ENCODE measurements around the gene MAP3K8. TPM values are rescaled to one million over a fixed set of nuclear protein-coding genes. Genes with fewer than 3 reads are reported as not detected.

Gene MAP3K8
- total RNA-seq: 10 to 100 TPM; 27.7 to 28.3 TPM

- peaks cover 48% of the 10 kb centered on the region for H3K4me1 Mint-ChIP-seq
- H3K27ac Mint-ChIP-seq: peak within 1 kb of the TSS; percentile 87
- H3K36me3 Mint-ChIP-seq: peaks cover 26% of the 10 kb centered on the region
- no peaks in the 10 kb centered on the region for H3K9me3 Mint-ChIP-seq
- POLR2A ChIA-PET: interaction anchor here (0.6 to 3.5 kb wide), 18 partner anchors 9 to 103 kb away, joined by 3 to 69 read pairs (median 5); no protein-coding TSS in a partner anchor
- H3K27me3 Mint-ChIP-seq: no peaks in the 10 kb centered on the region
- peak; percentile 86 for DNase-seq
- peak within 1 kb of the TSS; percentile 87 for H3K4me3 Mint-ChIP-seq
- ATAC-seq (ENCODE audit: low read depth): peak; percentile 74
Measured at GRCh38 chr10:30433730-30434272, at the start of gene MAP3K8. Gene MAP3K8, plus strand, starts transcription at chr10:30434184. Its CDS starts 4,755 bp downstream, at chr10:30438939.

GRCh38 chr10:30384701-30385201 lies 49.2 kb upstream of the MAP3K8 start:
- Mint-ChIP-seq H3K27me3 (peaks cover 22% of the 10 kb centered on the region), H3K4me1 (peaks cover 2% of the 10 kb centered on the region), H3K4me3 (no peak overlapping the region), H3K9me3 (no peaks in the 10 kb centered on the region), H3K27ac (no peak overlapping the region), H3K36me3 (no peaks in the 10 kb centered on the region)
- DNase-seq: no peak
- POLR2A ChIA-PET: no interaction called here
- peak; percentile 45 for ATAC-seq (ENCODE audit: low read depth)

- H3K9me3 Mint-ChIP-seq: no peaks in the 10 kb centered on the region
- H3K36me3 Mint-ChIP-seq: no peaks in the 10 kb centered on the region
- peaks cover 2% of the 10 kb centered on the region for H3K4me1 Mint-ChIP-seq
- H3K27ac Mint-ChIP-seq: no peak overlapping the region
- ATAC-seq (ENCODE audit: low read depth) (no peak), DNase-seq (no peak)
- POLR2A ChIA-PET: interaction anchor here (0.5 kb wide), 1 partner anchor 612 kb away, joined by 3 read pairs; no protein-coding TSS in a partner anchor
- H3K4me3 Mint-ChIP-seq: no peak overlapping the region
- peaks cover 26% of the 10 kb centered on the region for H3K27me3 Mint-ChIP-seq
Measured at GRCh38 chr10:30386801-30387588, 47.0 kb upstream of the MAP3K8 start.

DNA sequence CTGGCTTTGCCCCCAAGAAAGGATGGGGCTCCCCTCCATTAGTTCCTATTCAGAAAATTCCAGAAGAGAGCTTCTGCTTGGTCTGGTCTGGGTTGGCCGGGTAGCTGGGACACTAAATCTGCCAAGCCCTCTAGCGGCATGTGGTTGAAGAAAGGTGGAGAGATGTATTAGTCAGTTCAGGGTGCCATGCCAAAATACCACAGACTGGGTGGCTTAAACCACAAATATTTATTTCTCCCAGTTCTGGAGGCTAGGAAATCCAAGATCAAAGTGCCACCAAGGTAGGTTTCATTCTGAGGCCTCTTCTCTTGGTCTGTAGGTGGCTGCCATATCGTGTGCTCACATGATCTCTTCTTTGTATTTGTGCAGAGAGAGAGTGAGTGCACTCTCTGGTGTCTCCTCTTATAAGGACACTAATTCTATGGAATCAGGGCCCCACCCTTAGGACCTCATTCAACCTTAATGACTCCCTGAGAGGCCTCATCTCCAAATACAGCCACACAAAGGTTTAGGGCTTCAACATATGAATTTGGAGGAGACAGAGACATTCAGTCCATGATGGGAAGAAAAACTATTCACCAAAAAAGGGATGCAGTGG lies 46.2 kb upstream of the MAP3K8 start:
- H3K27me3 Mint-ChIP-seq: peaks cover 32% of the 10 kb centered on the region
- no peaks in the 10 kb centered on the region for H3K36me3 Mint-ChIP-seq
- no peak overlapping the region for H3K4me3 Mint-ChIP-seq
- H3K4me1 Mint-ChIP-seq: peaks cover 9% of the 10 kb centered on the region
- POLR2A ChIA-PET: interaction anchor here (0.5 kb wide), 1 partner anchor 611 kb away, joined by 3 read pairs; no protein-coding TSS in a partner anchor
- H3K9me3 Mint-ChIP-seq: no peaks in the 10 kb centered on the region
- DNase-seq: no peak
- ATAC-seq (ENCODE audit: low read depth): no peak
- no peak overlapping the region for H3K27ac Mint-ChIP-seq

DNA sequence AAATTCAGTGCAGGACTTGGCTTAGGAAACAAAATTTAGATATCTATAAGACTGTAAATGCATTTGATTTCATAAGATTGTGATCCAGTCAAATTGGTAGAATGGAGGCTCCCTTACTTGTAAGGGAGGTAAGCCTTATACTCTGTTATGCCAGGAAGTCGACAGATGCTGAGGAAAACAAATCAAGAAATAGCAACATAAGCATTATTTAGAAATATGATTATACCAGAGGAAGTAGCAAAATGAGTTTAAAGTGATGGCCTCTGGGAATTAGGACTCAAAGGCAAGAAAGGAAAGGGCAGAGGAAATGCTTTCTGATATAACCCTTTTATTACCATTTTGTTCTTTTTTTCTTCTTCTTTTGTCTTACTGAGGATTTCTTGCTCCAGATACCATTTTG lies 44.4 kb upstream of the MAP3K8 start:
- Mint-ChIP-seq H3K27me3 (peaks cover 36% of the 10 kb centered on the region), H3K4me3 (no peak overlapping the region), H3K27ac (no peak overlapping the region), H3K9me3 (no peaks in the 10 kb centered on the region), H3K36me3 (no peaks in the 10 kb centered on the region), H3K4me1 (peaks cover 12% of the 10 kb centered on the region)
- POLR2A ChIA-PET: no interaction called here
- ATAC-seq (ENCODE audit: low read depth): no peak
- no peak for DNase-seq

- POLR2A ChIA-PET: no interaction called here
- ATAC-seq (ENCODE audit: low read depth) (no peak), DNase-seq (no peak)
- Mint-ChIP-seq H3K27me3 (peaks cover 43% of the 10 kb centered on the region), H3K4me1 (peaks cover 10% of the 10 kb centered on the region), H3K36me3 (no peaks in the 10 kb centered on the region), H3K27ac (no peak overlapping the region), H3K4me3 (no peak overlapping the region), H3K9me3 (no peaks in the 10 kb centered on the region)
Measured at GRCh38 chr10:30390207-30390606, 43.8 kb upstream of the MAP3K8 start.

GRCh38 chr10:30391266-30391665 lies 42.7 kb upstream of the MAP3K8 start:
- ATAC-seq (ENCODE audit: low read depth) (no peak), DNase-seq (no peak)
- peaks cover 10% of the 10 kb centered on the region for H3K4me1 Mint-ChIP-seq
- no peaks in the 10 kb centered on the region for H3K36me3 Mint-ChIP-seq
- H3K4me3 Mint-ChIP-seq: no peak overlapping the region
- peaks cover 50% of the 10 kb centered on the region for H3K27me3 Mint-ChIP-seq
- POLR2A ChIA-PET: no interaction called here
- H3K9me3 Mint-ChIP-seq: no peaks in the 10 kb centered on the region
- H3K27ac Mint-ChIP-seq: no peak overlapping the region

- peaks cover 49% of the 10 kb centered on the region for H3K27me3 Mint-ChIP-seq
- no peaks in the 10 kb centered on the region for H3K9me3 Mint-ChIP-seq
- ATAC-seq (ENCODE audit: low read depth): peak; percentile 98
- no peak overlapping the region for H3K27ac Mint-ChIP-seq
- H3K4me1 Mint-ChIP-seq: peaks cover 16% of the 10 kb centered on the region
- POLR2A ChIA-PET: interaction anchor here (0.8 kb wide), 1 partner anchor 199 kb away, joined by 4 read pairs; no protein-coding TSS in a partner anchor
- peak overlapping the region; percentile 31 for H3K4me3 Mint-ChIP-seq
- H3K36me3 Mint-ChIP-seq: no peaks in the 10 kb centered on the region
- DNase-seq: peak; percentile 76
Measured at GRCh38 chr10:30392564-30392990, 41.4 kb upstream of the MAP3K8 start.

DNA sequence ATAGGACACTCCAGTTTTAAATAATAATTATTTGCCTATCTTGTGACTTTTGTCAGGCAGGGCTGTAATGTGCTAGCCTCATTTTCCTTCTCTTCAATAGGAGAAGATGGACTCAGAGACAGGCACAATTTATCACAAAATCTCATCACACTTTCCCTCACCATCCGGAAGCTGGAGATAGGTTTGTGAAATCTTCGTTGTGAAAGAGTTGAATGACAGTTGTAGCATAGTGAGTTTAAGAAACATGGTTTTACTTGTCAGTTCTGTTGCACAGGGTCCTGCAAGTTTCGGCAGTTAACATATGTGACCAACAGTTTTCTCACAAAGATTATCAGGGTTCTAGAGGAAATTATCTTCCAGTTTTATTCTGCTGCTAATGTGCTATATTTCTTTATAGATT lies 37.7 kb upstream of the MAP3K8 start:
- DNase-seq (no peak), ATAC-seq (ENCODE audit: low read depth) (no peak)
- Mint-ChIP-seq H3K4me3 (no peak overlapping the region), H3K27me3 (peaks cover 39% of the 10 kb centered on the region), H3K9me3 (no peaks in the 10 kb centered on the region), H3K4me1 (peaks cover 45% of the 10 kb centered on the region), H3K36me3 (no peaks in the 10 kb centered on the region), H3K27ac (no peak overlapping the region)
- POLR2A ChIA-PET: no interaction called here

DNA sequence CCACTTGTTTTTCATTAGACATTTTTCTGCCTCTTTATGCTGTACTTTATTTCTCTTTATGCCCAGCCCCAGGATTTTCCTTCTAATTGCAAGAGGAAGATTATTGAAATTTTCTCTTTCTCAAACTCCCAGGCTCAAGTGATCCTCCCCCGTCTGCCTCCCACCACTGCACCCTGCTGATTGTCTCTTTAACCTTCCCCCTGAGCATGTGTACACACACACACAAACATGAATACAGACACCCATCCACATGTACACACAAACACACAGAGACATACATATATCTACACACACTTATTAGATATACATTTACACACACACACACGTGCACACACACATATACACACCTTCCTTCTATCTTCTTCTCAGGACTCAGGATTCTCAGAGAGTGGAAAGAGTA lies 37.3 kb upstream of the MAP3K8 start:
- H3K36me3 Mint-ChIP-seq: no peaks in the 10 kb centered on the region

DNA sequence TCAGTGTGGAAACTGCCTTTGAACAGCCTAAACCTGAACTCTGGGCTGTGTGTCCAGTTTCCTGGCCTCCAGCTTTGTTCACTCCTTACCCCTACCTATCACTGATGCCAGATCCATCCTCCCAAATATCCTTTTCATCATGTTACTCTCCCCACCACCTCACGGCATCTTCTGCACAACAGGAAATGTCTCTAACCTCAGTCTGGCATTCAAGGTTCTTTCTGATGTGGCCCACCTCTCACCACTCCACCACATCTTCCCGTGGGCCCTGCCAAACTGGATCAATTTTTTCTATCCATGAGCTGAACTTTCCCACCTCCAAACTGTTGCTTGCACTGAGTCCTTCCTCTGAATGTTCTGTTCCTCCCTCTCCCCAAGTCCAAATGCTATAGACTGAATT lies 35.8 kb upstream of the MAP3K8 start:
- Mint-ChIP-seq H3K27me3 (peaks cover 33% of the 10 kb centered on the region), H3K27ac (no peak overlapping the region), H3K4me3 (peak overlapping the region; percentile 31), H3K9me3 (no peaks in the 10 kb centered on the region), H3K36me3 (no peaks in the 10 kb centered on the region), H3K4me1 (peaks cover 37% of the 10 kb centered on the region)
- ATAC-seq (ENCODE audit: low read depth): peak; percentile 76
- POLR2A ChIA-PET: interaction anchor here (1.4 kb wide), 1 partner anchor 132 kb away, joined by 8 read pairs; no protein-coding TSS in a partner anchor
- no peak for DNase-seq

More for the DNA sequence above, 37.3 kb upstream of the MAP3K8 start:
- ATAC-seq (ENCODE audit: low read depth) (no peak), DNase-seq (no peak)
- H3K27me3 Mint-ChIP-seq: peaks cover 37% of the 10 kb centered on the region
- no peak overlapping the region for H3K27ac Mint-ChIP-seq
- H3K9me3 Mint-ChIP-seq: no peaks in the 10 kb centered on the region
- H3K4me1 Mint-ChIP-seq: peaks cover 45% of the 10 kb centered on the region
- no peak overlapping the region for H3K4me3 Mint-ChIP-seq
- POLR2A ChIA-PET: no interaction called here

- Mint-ChIP-seq H3K27me3 (peaks cover 29% of the 10 kb centered on the region), H3K9me3 (no peaks in the 10 kb centered on the region), H3K4me1 (peaks cover 35% of the 10 kb centered on the region), H3K27ac (no peak overlapping the region), H3K36me3 (no peaks in the 10 kb centered on the region), H3K4me3 (peak overlapping the region; percentile 31)
- DNase-seq (no peak), ATAC-seq (ENCODE audit: low read depth) (peak; percentile 55)
- POLR2A ChIA-PET: interaction anchor here (1.4 kb wide), 1 partner anchor 131 kb away, joined by 8 read pairs; no protein-coding TSS in a partner anchor
Measured at GRCh38 chr10:30398788-30399187, 35.2 kb upstream of the MAP3K8 start.

DNA sequence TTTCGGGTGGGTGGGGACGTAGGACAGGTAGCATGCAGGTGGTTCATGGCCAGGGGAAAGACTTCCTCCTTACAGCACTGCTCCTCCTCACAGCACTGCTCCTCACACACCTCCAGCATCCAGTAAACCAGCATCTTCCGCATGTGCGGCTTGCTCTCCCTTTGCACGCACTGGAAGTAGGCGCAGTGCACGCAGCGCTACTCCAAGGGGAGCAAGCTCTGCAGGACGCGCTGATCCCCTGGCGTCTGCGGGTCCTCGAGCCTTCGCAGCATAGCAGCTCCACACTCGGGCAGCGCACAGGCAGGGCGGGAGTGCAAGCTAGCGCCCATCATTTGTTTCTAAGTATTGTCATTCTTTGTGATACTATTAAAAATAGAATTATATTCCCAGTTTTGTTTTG lies 30.5 kb upstream of the MAP3K8 start:
- POLR2A ChIA-PET: no interaction called here
- DNase-seq (no peak), ATAC-seq (ENCODE audit: low read depth) (no peak)
- Mint-ChIP-seq H3K36me3 (no peaks in the 10 kb centered on the region), H3K4me1 (peaks cover 23% of the 10 kb centered on the region), H3K27me3 (peaks cover 13% of the 10 kb centered on the region), H3K27ac (no peak overlapping the region), H3K9me3 (peaks cover 9% of the 10 kb centered on the region), H3K4me3 (no peak overlapping the region)
